ENCODE measurements around the gene RPLP1.
"Not testable (repeated sequence)": the region's sequence is repeated elsewhere in the genome, so short reads cannot be mapped to it uniquely, and the experiment has no call there.

The RPLP1 gene

DNA sequence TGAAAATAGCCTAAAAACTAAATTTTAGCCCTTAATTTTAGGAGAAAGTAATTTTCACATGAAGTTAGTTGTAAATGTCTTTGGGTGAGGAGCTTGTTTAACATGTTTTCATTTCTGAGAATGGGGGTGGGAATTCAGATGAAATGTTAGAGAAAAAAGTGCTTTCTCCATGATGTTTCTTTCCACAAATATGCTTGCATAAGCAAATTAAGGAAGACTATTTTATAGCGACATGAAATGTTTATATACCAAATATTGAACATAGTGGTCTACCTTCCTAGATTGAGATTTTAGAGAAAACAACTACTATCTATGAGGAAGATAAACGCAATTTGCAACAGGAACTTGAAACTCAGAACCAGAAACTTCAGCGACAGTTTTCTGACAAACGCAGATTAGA, 13.0 kb upstream of the RPLP1 start:
- no peak for DNase-seq (ENCODE audit: low read depth)

DNA sequence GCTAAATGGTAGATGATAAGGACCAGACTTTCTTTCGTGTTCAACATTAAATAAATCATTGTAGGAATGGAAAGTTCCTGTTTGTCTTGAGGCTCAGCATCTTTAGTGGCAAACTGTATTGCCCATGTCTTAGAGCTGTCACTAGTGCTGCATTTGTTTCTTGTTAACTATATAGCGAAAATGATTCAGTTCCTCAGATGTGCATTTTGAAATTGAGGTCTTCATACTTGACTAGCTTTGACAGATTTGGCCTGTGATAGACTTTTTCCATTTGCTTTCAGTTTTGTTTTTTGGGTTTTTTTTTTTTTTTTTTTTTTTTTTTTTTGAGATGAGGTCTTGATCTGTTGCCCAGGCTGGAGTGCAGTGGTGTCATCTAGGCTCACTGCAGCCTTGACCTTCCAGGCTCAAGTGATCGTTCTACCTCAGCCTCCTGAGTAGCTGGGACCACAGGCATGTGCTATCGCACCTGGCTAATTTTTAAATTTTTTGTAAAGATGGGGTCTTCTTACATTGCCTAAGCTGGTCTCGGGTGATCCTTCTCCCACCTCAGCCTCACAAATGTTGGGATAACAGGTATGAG, 9.5 kb upstream of the RPLP1 start:
- DNase-seq (ENCODE audit: low read depth): no peak

DNA sequence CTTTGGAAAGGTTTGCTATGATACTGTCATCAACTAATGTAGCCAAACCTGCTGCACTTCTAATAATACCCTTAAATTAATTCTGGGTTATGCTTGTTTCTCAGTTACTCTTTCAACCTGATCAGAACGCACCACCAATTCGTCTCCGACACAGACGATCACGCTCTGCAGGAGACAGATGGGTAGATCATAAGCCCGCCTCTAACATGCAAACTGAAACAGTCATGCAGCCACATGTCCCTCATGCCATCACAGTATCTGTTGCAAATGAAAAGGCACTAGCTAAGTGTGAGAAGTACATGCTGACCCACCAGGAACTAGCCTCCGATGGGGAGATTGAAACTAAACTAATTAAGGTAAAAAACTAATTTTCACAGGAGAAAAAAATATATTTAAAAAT, 7.9 kb upstream of the RPLP1 start:
- no peak for DNase-seq (ENCODE audit: low read depth)

DNA sequence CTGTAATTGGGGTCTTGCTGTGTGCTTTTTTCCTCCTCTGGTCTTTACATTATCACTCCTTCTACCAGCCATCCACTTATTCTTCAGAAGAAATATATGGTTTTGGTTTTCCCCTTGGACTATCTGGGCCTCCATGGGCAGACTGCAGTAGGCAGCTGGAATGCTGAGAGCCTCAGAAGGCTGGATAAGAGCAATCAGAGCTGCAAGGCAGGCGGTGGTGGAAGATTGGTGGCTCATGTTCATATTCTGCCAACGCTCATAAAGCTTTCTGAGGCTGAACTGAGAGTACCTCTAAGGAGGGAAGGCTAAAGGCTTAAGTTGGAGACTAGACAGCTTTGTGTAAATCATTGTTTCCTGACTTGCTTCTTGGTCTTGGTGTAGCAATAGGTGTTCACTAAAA, 5.7 kb upstream of the RPLP1 start:
- no peak for DNase-seq (ENCODE audit: low read depth)

DNA sequence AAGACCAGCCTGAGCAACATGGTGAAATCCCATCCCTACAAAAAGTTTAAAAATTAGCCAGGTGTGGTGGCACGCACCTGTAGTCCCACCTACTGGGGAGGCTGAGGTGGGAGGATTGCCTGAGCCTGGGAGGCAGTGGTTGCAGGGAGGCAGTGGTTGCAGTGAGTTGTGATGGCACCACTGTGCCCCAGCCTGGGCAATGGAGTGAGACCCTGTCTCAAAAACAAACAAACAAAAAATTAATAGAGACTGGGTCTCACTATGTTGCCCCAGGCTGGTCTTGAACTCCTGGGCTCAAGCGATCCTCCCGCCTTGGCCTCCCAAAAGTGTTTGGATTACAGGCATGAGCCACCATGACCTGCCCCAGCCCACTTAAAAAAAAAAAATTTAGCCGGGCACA, 2.4 kb upstream of the RPLP1 start:
- not testable (repeated sequence) for DNase-seq (ENCODE audit: low read depth)

DNA sequence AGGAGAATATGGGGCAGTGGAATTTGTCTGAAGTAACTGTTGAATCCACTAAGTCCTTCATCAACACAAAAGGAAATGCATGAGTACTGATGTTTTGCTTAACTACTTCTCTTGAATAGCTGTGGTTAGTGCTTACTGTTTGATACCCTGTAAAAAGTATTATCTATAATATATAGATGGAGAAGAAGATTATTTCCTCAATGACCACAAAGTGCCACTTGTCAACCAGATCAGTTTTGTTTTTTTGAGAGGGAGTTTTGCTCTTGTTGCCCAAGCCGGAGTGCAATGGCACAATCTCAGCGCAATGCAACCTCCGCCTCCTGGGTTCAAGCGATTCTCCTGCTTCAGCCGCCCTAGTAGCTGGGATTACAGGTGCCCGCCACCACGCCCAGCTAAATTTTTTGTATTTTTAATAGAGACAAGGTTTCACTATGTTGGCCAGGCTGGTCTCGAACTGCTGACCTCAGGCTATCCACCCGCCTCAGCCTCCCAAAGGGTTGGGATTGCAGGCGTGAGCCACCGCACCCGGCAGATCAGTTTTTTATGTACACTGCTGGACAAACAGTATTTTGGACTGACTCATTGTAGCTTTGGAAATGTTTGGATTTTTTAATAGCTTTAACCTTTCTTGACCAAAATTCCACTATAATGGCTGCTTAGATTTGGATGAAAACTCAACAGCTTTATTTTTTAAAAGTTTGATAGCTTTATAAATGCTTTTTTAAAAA, 1.5 kb upstream of the RPLP1 start:
- no peak for DNase-seq (ENCODE audit: low read depth)

DNA sequence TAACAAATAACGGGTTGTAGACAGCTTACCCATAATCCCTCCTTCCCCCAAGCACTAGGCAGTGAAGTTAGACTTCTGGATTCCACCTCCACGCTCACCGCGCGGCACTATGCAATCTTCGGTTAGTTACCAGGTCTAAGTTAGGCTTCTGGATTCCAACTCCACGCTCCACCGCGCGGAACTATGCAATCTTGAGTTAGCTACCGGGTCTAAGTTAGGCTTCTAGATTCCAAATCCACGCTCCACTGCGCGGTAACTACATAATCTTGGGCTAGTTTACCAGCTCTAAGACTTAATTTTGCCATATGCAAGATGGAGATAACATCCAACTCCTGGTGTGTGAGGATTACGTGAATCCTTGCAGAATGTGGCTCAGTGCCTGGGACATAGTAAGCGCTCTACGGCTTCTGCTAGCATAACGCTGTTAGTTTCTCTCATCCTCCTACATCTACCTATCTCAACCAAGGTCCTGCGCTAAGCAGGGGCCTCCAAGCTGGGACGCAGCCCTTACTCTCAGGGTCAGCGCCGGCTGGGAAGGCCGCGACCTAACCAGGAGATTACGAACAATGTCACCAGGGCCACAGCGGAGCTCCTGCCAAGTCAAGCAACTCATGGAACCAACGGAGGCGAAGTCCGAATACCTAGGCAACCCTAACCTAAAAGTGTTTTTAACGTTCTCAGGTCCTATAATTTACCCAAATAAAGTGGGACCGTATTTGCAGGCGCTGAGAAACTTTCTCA, 497 bp upstream of the RPLP1 start:
- no peak for DNase-seq (ENCODE audit: low read depth)

DNA sequence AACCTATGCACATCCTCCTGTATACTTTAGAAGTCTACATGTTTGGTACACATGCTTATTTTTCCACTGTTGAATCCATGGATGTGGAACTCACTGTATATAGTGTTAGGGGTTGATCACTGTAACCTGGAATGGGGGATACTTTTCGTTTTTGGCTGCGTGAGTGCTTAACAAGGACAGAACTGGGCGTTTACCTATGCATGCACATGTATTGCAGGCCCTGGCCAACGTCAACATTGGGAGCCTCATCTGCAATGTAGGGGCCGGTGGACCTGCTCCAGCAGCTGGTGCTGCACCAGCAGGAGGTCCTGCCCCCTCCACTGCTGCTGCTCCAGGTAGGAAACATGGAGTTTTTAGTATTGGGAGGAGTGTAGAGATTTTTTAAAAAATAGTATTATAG, 2.3 kb downstream of the RPLP1 start:
- DNase-seq (ENCODE audit: low read depth): no peak

DNA sequence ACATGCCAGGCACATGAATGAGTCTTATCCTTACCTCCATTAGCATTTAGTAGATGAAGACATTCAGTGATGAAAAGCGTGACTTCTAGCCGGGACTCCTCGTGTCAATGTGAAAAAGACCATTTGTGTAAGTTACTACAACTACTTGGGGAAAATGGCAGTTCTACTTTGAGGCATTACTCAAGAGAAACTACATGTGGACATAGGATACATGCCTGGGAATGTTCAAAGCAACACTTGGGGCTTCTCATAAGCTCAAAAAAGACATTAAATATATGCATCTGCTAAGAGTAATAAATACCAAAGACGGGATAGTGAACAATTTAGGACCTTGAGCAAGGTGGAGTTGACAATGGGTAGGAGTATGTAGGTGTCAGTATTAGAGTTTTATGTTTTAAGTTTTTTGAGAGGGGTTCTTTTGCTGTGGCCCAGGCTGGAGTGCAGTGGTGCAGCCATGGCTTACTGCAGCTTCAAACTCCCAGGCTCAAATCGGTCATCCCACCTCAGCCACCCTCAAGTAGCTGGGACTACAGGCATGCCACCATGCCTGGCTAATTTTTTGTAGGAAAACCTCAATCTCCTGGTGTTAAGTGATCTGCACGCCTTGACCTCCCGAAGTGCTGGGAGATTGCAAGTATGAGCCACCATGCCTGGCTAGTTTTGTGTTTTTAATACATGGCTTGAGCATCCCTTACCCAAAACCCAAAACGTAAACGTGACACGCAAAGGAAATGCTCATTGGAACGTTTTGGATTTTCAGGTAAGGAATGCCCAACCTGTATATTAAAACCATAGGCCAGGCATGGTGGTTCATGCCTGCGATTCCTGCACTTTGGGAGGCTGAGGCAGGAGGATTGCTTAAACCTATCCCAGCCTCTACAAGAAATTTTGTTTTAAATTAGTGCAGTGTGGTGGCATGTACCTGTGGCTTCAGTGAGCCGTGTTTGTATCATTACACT, 3.9 kb downstream of the RPLP1 start:
- no peak for DNase-seq (ENCODE audit: low read depth)

DNA sequence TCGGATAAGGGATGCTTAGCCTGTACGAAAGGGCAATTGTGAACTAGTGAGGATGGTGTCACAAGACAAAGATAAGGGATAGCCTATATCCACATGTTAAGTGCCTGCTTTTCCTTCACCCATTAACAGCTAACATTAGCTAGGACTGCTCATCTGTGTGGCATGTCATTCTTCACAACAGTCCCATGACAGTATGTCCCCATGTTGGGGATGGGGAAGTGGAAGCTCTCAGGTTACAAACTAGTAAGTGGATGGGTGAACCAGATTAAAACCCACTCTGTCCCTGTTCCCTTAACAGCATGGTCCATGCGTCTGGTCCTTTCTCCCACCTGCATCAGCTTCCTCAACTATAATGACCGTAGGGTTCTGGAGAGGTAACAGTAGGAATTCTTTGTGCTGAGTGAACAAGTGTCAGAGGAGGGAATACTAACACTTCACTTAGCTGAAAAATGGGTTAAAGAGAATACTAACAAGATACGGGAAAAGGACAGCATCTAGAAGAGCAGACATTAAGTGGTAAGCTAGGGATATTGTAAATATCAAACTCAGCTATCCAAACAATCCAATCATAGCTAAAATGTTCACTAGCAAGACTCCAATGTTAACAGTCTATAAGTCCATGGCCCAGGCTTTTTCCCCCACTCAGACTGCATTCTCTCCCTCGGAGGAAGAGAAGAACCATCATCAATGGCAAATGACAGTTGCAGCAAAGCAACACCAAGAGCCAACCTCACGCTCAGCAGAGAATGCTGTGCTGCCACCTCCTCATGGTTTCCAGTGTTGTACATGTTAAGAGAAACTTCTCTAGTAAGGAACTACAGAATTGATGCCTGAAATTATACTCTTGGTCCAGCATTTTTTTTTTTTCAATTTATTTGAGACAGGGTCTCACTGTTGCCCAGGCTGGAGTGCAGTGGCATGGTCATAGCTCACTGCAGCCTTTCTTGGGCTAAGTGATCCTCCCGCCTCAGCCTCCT, 5.0 kb downstream of the RPLP1 start:
- DNase-seq (ENCODE audit: low read depth): no peak

DNA sequence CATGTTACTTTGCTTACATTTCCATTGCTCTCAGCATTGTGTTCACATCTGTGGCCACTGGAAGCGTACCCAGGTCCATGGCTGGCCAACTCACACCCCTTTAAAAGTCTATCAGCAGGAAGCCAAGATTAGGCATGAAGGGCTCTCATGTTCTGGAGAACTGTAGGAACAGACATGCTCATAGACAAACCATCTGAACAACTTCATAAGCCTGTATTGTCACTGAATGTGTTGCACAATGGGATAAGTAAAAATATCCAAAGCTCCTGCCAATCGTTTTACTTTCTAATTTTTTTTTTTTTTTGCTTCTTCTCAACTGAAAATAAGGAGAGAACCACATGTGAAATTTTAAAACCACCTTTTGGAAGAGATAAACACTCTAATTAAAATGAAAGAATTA, 6.4 kb downstream of the RPLP1 start:
- DNase-seq (ENCODE audit: low read depth): no peak

DNA sequence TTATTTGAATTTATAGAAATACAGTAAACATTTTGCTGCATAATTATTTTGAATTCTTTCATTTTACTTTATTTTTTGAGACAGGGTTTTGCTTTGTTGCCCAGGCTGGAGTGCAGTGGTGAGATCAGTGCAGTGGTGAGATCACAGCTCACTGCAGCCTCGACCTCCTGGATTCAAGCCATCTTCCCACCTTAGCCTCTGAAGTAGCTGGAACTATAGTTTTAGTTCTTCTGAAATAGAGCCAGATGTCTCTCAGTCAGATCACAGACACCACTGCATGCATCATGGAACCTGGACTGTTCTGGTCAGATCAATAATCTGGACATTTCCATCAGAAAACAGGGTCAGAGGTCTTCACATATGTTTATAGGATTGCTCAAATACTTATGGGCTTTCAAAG, 7.9 kb downstream of the RPLP1 start:
- no peak for DNase-seq (ENCODE audit: low read depth)

DNA sequence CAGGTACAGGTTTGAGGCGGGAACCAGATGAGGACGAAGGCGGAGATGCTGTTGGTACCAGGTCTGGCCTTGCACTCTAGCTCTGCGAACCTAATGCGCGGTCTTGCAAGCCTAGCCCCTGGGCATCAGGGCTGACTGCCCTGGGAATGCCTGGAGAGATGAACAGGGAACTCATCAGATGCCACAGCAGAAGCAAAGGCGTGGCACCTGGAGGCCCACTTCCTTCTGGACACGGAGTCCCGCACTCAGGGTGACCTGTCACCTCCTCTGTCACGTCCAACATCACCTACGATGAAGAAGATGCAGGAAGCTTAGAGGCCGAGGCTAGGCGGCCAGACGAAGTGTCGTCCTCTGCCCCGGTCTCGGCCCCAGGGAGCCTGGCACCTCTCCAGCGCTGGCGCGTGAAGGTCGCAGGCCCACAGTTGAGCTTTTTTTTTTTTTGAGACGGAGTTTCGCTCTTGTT, 9.4 kb downstream of the RPLP1 start:
- no peak for DNase-seq (ENCODE audit: low read depth)

DNA sequence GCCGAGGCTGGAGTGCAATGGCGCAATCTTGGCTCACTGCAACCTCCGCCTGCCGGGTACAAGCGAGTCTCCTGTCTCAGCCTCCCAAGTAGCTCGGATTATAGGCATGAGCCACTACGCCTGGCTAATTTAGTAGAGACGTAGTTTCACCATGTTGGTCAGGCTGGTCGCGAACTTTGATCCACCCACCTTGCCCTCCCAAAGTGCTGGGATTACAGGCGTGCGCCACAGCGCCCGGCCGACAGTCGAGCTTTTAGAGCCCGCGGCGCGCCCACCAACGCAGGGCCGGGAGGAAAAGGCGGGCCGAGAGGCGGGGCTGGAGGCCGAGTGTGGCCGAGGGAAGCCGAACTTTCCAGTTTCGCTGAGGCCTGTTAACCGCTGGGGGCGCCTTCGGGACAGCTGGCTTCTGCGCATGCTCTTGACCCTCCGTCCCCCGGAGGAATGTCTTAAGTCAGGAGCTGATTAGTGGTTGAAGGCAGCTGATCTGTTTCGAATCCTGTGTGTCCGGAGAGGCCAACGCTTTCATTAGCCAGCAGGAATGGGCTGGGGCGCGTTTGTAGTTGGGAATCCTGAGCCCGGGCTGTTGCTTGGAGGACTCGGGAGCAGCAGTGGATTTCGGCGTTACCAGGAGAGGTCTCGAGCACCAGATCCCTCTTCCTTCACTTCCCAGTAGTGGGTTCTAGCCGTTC, 10.0 kb downstream of the RPLP1 start:
- DNase-seq (ENCODE audit: low read depth): peak; percentile 76

DNA sequence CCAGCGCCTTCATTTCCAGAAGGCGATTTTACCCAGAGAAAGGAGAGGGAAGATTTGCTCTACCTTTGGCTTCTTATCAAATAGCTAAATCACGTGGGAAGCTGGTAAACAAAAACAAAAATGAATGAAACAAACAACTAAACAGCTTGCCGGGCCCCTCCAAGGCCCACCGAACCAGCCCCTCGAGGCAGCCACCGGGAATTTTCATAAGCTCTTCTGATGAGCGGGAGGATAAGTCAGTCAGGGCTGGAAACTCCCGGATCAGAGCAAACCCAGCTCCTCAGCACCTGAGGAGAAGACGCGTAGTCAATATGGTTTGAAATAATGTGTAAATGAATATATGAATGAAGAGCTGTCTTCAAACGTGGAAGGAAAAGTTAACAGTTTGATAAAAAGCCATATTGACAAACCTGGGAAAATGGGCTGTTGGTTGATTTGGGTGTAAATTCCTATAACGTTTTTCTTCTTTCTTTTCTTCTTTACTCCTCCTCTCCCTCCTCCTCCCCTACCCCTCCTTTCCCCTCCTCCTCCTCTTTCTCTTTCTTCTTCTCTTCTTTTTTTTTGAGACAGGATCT, 10.7 kb downstream of the RPLP1 start:
- DNase-seq (ENCODE audit: low read depth): no peak

DNA sequence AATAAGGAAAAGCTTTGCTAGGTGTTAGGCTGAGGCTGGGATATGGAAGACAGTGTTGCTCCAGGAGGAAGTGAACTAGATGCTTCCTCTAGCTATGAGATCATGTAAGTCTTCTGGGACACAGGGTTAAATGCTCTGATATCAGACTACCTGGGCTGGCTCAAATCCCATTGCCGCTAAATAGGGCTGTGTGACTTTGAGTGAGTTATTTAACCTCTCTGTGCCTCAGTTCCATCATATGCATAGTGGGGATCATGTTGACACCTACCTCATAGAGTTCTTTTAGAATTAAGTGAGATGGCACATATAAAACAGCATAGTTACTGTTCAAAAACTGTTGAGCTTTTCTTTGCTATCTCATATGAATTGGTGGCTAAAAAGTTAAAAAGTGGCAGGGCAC, 12.6 kb downstream of the RPLP1 start:
- no peak for DNase-seq (ENCODE audit: low read depth)

DNA sequence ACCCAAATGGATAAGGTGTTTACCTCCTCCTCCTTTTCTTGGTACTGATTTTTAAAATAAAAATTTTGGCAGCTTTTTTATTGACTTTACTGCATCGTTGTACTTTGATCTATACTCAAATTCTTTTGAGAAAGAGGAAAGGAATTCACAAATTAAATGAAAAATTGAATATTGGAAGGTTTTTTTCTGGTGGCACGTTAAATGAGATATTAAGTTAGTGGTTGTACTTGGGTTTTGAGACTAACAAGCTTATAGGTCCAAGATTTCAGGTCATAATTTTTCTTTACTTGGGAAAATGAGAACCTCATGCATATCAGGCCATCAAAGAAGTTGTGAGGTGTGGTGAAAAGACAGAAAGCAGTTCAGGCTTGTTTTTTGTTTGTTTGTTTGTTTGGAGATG, 14.1 kb downstream of the RPLP1 start:
- DNase-seq (ENCODE audit: low read depth): no peak

DNA sequence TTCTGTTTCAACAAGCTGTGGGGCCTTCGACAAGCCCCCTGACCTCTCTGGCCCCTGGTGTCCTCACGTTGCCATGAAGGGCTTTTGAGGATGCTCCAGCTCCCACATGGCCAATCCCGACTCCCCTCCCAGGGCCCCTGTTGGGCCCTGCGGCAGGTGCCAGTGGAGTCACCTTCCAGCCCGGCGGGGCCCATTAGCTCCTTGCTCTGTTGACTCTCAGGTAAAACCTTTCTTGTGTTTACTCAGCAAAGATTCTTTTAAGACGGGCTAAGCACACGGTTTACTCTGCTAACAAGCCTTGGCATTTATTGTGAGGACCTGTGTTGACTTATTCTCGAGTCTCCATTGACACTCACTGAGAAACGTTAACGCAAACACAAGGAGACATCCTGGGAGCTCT, 15.0 kb downstream of the RPLP1 start:
- no peak for DNase-seq (ENCODE audit: low read depth)

DNA sequence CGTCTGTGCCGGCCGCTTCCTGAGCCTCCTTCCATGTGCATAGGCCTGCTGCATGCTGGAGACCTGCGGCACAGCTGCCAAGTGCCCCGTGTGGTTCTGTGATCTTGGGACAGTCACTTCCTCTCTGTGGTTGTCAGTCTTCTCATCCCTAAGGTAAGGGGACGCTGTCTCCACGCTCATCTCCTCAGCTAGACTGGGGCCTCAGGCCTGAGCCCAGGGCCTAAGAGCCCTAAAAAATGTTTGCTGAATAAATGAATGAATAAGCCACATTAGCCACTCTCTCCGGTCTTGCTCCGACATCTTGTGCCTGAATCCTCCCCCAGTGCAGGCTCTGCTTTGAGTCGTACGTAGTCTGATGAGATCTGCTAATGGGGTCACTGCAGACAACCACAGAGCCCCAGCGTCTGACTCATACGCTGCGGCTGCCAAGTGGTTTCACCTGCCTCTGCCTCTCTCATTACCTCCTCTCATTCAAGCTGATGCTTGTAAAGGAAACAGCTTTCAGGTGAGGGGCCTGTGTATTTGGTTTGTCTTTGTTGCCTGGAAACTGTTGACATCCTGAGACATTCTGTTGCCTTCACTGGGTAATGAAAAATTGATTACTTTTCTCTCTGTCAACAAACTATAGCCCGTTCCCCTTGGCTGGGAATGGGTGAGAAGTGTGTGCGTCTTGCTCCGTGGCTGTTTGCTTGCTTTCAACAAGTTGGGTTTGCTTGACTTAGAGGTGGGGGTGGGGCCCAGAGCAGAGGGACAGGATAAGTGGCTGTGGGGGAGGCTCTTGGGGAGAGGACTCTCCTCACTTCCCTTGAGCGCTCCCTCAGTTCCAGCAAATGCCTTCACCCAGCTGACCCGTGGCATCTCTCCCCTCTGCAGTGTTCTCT, 15.9 kb downstream of the RPLP1 start:
- DNase-seq (ENCODE audit: low read depth): peak; percentile 42
